A673 (cell line): ENCODE results near the gene SETX.

Source experiments
- CTCF ChIP-seq: fragments of 300-800, 200-600 bp; sonication (generic); conservative IDR thresholded peaks from 2 replicates; pipeline ENCODE4 v1.5.1; 2017; ENCODE audit warnings: low read depth, mild to moderate bottlenecking, antibody characterized with exemption, low read length, moderate library complexity, mixed read lengths
- EZH2 ChIP-seq: fragments of 200-600 bp; sonication (generic); IDR thresholded peaks from 2 replicates; pipeline ENCODE4 v1.6.1; 2017; ENCODE audit warnings: borderline replicate concordance, low read depth, mild to moderate bottlenecking, mixed read lengths, antibody characterized with exemption, low read length; ENCODE audit not compliant: poor library complexity, severe bottlenecking

- TF ChIP-seq EZH2 (no peak), CTCF (no peak)
Measured at GRCh38 chr9:132250324-132251262, 104.2 kb downstream of the SETX start.
